GM18507 (cell line): Measurements from ENCODE around the gene PRR23E.

Experiments used
- DNase-seq: peaks from one replicate; pipeline ENCODE4 v3.0.0; 2011; ENCODE audit warnings: low read depth; ENCODE audit not compliant: insufficient read length; ENCODE audit errors: extremely low spot score
- FAIRE-seq: peaks from 2 replicates; lab custom pipeline; 2011; peaks lifted over from hg19 to GRCh38; lab: Jason Lieb, UNC

PRR23E gene, protein sequence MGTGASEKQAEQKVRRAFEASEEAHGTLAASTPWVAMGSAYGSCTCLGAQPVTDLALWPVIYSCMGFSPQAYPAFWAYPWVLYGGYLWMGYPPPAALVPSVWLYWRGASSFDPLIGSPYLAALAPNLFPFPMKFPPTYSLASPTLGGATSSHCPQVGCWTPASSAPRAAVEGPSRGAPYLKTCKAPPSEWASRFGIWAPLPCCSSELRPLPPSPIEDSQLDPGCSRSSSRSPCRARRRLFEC

DNA sequence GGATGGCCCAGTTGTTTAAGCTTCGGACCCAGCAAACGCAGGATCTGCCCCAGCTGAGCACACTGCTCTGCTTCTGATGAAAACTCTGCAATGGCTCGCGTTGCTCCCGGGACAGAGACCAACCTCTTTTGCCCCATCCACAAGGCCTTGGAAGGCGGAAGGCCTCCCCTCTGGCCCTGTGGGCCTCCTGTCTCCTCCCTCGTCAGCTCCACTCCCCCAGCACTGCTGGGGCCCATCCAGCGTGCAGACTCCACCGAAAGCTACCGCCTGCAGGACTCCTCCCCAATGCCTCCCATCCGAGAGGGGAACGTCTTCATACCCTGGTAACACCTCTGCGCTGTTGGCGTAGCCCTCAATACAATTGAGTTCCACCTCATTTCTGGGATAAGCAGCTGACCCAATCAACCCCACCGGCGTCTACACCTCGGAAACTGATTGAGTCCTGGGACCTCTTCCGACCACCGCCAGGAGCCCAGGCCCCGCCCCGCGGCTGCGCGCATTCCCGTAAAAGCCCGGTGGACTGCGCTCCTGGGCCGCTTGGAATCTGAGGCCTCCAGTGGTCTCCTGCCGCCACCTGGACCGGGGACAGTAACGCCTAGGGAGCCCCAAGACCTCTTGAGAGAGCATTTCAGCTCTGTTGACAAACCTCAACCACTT is at the start of gene PRR23E:
PRR23E (plus strand) TSS at position 556 of the 657 bp plus-strand sequence. CDS start 3,555 bp downstream, outside the sequence.
- no peak for DNase-seq
- FAIRE-seq, result no peak

DNA sequence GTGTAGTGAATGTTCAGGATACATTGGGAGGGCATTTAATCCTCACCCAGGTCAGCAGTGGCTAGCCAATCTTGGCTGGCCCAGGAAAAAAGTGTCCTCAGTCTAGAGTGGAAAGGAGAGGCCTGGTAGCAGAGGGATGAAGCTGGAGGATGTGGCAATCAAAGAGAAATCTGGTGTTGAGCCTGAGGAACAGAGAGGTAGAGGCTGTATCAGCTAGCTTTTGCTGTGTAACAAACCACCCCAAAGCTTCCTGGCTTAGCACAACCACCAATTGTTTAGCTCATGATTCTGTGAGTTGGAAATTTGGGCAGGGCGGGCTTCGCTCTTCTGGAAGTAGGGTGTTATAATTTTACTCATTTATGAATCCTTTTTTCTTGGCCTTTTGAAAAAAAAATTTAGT is 49.8 kb upstream of the PRR23E start:
- FAIRE-seq (no peak), DNase-seq (no peak)

DNA sequence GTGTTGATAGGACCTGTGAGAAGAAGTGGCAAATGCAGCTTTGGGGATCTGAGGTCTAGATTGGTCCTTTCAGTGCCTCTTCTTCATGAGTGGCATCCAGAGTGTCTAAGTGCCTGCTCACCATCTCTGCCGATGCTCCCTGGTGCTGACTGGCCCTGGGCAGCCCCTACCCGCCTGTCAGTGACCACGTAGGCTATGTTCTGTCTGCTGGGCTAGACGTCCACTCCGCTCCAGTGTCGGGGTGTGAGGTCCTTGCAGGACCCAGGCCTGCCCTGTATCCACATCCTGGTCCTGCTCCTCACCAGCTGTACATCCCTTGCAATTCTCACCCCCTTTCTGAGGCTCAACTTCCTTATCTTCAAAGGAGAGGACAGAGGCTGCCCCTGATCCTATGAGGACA is 48.3 kb upstream of the PRR23E start:
- FAIRE-seq, result no peak
- DNase-seq, result no peak

DNA sequence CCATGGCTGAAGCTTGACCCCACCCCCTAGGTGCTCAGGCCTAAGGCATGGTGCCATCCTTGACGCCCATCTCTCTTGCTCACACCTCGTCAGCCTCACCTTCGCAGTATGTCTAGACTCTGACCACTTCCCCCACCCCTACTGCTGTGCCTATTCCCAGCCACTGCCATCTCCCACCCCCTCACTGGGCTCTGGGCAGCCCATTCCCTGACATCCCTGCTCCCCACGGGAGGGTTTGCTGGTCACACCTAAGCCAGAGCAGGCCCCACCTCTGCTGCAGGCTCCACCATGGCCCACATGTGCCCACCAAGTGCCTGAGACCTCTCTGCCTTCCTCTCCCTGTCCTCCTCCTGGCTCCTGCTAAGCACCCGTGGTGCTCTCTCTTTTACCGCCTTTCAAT is 47.7 kb upstream of the PRR23E start:
- DNase-seq (no peak), FAIRE-seq (no peak)

DNA sequence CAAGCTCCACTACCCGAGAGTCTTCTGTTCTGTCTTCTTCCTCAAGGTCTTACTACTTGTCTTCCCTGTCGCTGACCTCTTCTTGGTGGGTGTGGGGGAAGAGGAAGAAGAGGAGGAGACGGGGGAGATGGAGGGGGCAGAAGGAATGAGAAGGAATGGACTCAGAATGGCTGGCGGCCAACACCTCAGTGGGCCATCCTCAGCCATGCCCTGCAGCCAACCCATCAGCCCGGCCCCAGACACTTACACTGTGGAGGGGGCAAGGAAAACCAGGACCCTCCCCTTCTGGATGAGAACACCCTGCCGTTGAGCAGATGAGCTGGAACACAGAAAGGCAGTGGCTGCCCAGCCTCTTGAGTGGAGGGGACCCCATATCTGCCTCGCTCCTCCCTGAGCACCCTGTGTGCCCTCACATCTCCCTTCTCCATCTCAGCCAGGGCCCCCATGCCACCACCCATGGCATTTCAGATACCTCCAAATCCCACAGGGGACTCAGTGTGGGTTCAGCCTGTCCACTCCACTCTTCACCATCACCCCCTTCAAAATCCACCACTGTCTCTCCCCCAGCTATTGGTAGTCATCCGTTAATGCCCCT is 45.5 kb upstream of the PRR23E start:
- DNase-seq (no peak), FAIRE-seq (no peak)

DNA sequence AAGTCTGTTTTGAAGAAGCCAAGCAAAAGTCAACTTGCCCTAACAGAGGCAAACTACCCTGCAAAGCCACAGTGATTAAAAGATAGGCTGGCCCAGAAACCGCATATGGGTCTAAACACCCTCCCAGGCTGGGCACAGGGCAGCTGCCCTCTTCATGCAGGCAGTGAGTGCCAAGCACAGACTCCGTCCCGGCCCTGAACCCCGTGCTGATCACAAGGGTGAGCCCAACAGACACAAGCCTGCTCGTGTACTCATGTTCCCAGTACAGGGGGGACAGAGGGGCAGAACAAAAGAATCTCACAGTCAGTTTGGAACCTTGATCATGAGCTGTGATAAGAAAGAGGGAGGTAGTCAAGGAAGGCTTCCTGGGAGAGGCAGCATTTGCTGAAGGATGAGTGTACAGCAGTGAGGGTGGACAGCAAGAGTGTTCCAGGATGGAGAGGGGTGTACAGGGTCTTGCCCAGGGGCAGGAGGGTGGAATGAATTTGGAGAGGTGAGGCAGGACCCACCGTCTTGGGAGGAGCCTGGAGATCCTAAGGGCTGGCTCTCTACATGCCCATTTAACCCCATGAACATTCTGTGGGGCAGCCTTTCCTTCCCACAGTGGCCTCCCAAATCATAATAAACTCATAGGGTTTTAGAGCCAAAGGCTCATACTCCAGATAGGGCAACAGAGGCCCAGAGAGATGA is 43.2 kb upstream of the PRR23E start:
- FAIRE-seq (no peak), DNase-seq (no peak)

DNA sequence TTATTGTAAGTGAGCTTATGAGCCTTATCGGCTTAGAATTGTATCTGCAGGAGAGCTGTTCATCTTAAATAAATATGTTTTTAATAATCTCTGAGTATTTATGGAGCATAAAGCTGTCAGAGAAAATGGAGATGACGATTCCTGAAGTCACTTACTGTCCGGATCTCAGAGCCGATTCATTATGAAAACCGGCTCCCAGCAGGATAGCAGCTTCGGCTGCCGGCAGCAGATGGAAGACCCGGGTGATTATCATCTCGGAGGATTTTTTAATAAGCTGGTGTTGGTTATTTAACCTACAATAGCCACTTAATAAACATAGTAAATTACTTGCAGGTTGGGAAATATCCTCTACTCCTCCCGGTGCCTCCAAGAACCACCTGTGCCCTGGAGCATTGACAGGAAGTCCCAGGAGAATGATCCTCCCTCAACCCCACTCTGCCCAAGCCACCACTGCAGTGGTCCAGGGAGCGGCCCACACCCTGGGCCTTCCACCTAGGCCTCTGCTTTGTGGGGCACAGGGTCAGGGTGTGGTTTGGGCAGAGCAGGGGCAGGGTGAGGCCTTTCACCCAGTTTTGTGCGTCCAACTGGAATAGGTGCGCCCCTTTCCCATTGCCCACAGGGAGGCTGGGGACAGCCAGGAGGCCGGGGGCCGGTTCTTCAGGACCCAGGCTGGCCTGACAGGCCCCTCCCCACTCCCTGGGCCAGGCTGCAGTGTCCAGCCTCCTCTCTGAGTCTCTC is 42.2 kb upstream of the PRR23E start:
- DNase-seq, result no peak
- no peak for FAIRE-seq

- FAIRE-seq, result no peak
- DNase-seq, result no peak
These were observed 41.7 kb upstream of the PRR23E start for GRCh38 chr3:127151251-127151564.

DNA sequence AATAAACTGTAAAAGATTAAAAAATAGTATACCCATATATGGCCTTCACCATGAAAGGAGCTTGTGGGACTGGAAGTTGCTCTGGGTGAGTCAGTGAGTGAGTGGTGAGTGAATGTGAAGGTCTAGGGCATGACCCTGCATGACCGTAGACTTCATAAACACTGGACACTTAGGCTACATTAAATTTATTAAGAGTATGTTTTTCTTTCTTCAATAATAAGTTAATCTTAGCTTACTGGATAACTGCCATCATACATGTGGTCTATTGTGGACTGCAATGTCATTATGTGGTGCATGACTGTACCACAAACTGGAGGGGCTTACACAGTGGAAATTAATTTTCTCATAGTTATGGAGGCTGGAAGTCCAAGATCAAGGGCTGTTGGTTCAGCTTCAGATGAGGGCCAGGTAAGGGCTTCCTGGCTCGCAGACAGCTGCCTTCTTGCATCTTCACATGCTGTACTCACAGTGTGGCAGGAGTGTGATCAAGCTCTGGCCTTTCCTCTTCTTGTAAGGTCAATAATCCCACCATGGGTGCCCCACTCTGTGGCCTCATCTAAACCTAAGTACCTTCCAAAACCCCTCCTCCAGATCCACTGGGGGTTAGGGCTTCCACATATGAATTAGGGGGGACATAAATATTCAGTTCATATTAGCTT is 40.8 kb upstream of the PRR23E start:
- DNase-seq (no peak), FAIRE-seq (no peak)

DNA sequence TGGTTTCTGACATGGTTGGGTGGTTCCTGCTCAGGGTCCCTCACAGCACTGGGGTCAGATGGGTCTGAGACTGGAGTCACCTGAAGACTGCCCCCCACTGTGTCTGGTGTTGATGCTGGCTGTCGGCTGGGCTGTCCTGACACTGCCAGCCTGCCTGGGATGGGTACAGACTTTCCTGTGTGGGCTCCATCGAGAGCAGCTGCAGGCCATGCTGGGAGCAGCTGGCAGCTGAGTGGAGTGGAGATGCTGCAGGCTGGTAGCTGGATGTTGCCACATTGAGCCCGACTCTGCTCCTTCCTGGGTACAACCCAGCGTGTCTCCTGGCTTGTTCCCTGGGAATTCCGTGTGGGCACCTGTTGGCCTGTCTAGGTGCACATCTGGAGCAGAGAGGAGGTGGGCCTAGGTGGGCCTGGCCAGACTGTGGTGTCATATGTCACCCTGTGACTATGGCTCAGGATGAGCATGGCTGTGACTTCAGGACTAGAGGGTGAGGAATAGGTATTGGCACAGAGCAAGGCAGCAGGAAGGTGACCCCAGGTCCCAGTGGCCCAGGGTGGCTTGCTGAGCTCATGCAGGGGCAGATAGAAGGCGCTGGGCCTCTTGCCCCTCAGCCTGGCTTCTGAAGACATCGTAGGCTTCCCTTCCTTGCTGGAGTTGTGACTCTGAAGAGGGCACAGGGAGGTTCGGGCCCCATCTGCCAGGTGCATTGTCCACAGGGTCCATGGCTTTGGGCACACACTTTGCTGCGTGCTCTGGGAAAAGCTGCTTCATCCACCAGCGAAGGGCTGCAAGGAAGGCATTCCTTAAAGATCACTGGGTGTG is 40.0 kb upstream of the PRR23E start:
- no peak for FAIRE-seq
- no peak for DNase-seq

GRCh38 chr3:127153506-127153815 is 39.5 kb upstream of the PRR23E start:
- no peak for FAIRE-seq
- DNase-seq, result no peak

DNA sequence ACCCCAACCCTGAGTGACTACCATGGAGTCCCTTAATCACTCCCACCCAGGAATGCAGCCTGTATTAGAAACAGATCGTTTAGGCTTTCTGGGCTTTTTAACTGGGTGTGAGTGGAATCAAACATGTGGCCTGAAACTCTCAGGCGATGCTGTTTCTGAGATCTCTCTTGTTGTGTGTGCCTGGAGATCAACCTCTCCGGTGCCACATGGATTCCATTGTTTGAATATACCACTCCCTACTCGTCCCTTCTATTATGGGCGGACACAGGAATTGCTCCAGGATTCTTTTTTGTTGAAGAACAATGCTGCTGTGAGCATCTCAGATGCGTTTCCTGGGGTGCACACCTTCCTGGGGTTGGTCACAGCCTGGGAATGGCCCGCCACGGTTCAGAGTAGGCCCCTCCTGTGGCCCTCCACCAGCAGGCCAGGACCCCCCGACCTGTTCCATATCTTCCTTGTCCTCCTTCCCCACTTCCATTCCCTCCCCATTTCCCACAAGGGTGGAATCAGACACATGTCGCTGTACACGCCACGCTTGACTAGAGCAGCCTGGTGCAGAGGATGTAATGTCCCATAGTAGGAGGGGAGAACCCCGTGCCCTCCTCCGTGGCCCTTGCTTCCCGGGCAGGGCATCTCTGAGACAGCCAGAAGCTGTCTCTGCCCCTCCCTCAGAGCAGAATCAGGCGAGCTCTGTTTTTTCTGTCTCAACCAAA is 36.4 kb upstream of the PRR23E start:
- no peak for FAIRE-seq
- no peak for DNase-seq

GRCh38 chr3:127157171-127157828 is 35.6 kb upstream of the PRR23E start:
- no peak for DNase-seq
- no peak for FAIRE-seq

DNA sequence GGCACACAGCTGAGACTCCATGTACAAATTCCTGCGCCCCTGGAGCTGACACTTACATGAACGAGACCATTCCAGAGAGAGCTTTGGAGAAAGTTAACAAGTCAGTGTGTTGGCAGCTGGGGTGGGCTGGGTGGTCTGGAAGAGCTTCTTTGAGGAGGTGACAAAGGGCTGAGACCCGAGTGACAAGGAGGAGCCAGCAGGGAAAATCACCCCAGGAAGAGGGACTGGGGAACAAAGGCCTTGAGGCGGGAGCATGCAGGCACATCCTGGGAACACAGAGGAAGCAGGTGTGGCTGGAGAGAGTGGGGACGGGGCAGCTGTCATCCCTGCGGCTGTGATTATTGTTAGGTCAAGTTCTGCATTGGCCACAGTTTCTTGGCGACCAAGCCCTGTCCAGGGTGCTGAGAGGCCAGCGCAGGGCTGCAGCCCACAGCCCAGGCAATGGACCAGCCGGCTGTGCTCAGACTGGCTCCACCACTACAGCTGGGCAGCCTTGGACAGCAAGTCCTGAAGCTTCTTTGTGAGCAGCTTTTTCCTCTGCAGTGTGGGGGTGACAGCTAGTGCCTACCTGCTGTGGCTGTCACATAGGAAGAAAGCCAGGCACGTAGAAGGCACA is 34.2 kb upstream of the PRR23E start:
- DNase-seq, result no peak
- no peak for FAIRE-seq

- DNase-seq, result no peak
- no peak for FAIRE-seq
These were observed 33.4 kb upstream of the PRR23E start for GRCh38 chr3:127159543-127159942.

DNA sequence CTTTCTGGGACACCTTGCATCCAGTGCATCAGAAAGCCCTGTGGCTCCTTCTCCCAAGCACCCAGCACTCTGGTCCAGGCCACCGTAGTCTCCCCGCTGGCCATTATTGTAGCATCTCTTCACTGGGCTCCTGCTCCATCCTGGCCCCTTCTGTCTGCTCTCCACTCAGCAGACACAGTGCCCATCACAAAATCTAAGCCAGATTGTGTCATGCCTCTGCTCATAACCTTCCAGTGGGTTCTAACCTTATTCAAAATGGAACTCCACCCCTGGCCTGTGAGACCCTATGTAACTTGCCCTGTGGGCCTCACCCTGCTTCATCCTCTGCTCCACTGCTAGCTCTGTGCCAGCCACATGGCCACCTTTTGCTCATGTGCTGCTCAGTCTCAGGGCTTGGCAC is 31.7 kb upstream of the PRR23E start:
- DNase-seq (no peak), FAIRE-seq (no peak)

DNA sequence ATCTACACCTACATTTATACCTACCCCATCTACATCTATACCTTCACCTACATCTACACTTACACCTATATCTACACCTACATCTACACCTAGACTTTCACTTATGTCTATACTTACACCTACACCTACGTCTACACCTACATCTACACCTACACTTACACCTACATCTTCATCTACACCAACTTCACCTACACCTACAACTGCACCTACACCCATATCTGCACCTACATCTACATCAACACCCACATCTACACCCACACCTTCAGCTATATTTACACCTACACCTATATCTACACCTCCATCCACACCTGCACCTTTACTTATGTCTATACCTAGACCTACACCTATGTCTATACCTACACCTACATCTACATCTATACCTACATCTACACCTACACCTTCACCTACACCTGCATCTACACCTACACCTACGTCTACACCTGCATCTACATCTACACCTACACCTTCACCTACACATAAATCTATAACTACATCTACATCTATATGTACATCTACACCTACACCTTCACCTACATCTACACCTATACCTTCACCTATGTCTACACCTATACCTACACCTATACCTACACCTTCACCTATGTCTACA is 30.9 kb upstream of the PRR23E start:
- no peak for FAIRE-seq
- DNase-seq, result no peak
